Stimulated activated CD8-positive, alpha-beta memory T cell treated with anti-CD3 and anti-CD28 coated beads, Interleukin-4, amount 100 ng/mL, for 48 hours (primary cell): Measurements from ENCODE around the gene RIT2.

Source experiments
- DNase-seq: peaks from one replicate; pipeline ENCODE4 v3.0.0-alpha.2; 2020

Gene RIT2

GRCh38 chr18:43080671-43081070, 34.8 kb downstream of the RIT2 start:
- DNase-seq = no peak

GRCh38 chr18:43079422-43079821, 36.1 kb downstream of the RIT2 start:
- no peak for DNase-seq

- no peak for DNase-seq
Observed at GRCh38 chr18:43078478-43079092, 36.9 kb downstream of the RIT2 start.

- DNase-seq = no peak
Observed at GRCh38 chr18:43077510-43078308, 37.8 kb downstream of the RIT2 start.

- DNase-seq = no peak
Observed at GRCh38 chr18:43073771-43074170, 41.7 kb downstream of the RIT2 start.

- no peak for DNase-seq
Observed at GRCh38 chr18:43068781-43069180, 46.7 kb downstream of the RIT2 start.

GRCh38 chr18:43067570-43067969, 47.9 kb downstream of the RIT2 start:
- no peak for DNase-seq

- no peak for DNase-seq
Observed at GRCh38 chr18:43061816-43062215, 53.7 kb downstream of the RIT2 start.

- no peak for DNase-seq
Observed at GRCh38 chr18:43061318-43061717, 54.2 kb downstream of the RIT2 start.

- no peak for DNase-seq
Observed at GRCh38 chr18:43060020-43060419, 55.5 kb downstream of the RIT2 start.

GRCh38 chr18:43054815-43055519, 60.5 kb downstream of the RIT2 start:
- DNase-seq = no peak

- no peak for DNase-seq
Observed at GRCh38 chr18:43049021-43049420, 66.5 kb downstream of the RIT2 start.

GRCh38 chr18:43046322-43046721, 69.2 kb downstream of the RIT2 start:
- DNase-seq = no peak

- DNase-seq = no peak
Observed at GRCh38 chr18:43043626-43044025, 71.9 kb downstream of the RIT2 start.

- no peak for DNase-seq
Observed at GRCh38 chr18:43040281-43040680, 75.2 kb downstream of the RIT2 start.

GRCh38 chr18:43034683-43035500, 80.6 kb downstream of the RIT2 start:
- DNase-seq = no peak

GRCh38 chr18:43031169-43031568, 84.3 kb downstream of the RIT2 start:
- no peak for DNase-seq

GRCh38 chr18:43029414-43029813, 86.1 kb downstream of the RIT2 start:
- DNase-seq = no peak

- DNase-seq = no peak
Observed at GRCh38 chr18:43022874-43023273, 92.6 kb downstream of the RIT2 start.

GRCh38 chr18:43017622-43018021, 97.9 kb downstream of the RIT2 start:
- no peak for DNase-seq

GRCh38 chr18:43013486-43013885, 102.0 kb downstream of the RIT2 start:
- no peak for DNase-seq

- DNase-seq = no peak
Observed at GRCh38 chr18:43012951-43013350, 102.5 kb downstream of the RIT2 start.

- no peak for DNase-seq
Observed at GRCh38 chr18:43010611-43011010, 104.9 kb downstream of the RIT2 start.
